SK-MEL-5 (cell line): ENCODE measurements around the gene MRC1. TPM values are rescaled to one million over a fixed set of nuclear protein-coding genes. Genes with fewer than 3 reads are reported as not detected.

Source experiments
- DNase-seq: peaks from one replicate; pipeline ENCODE4 v3.0.0-alpha.2; 2016; ENCODE audit warnings: low read depth, low spot score
- in situ Hi-C: cut with HindIII; loops from 2 replicates; pipeline ENCODE4 v1.10.0; 2016; ENCODE audit warnings: low sequenced_read_pairs, high pct_unique_total_duplicates, low pct_unique_long_range_greater_than_20kb
- polyA plus RNA-seq, 2 experiments: library from polyadenylated mRNA; depleted of rRNA; stranded (reverse); fragments of >200 nt; gene quantifications; 2 replicates each; pipeline ENCODE4 v1.2.3, GENCODE V29; 2015
- total RNA-seq: library from RNA; depleted of rRNA; stranded (reverse); fragments of >200 nt; shearing (Covaris generic); gene quantifications from 2 replicates; pipeline ENCODE4 v1.2.3, GENCODE V29; 2014; rRNA removed

The MRC1 gene
- total RNA-seq, result not detected in 2 replicates
- not detected in 2 replicates for polyA plus RNA-seq (2015; cell fraction: cytosol; rRNA removed)
- polyA plus RNA-seq (2015; cell fraction: nucleus; rRNA removed), result not detected in 2 replicates

DNA sequence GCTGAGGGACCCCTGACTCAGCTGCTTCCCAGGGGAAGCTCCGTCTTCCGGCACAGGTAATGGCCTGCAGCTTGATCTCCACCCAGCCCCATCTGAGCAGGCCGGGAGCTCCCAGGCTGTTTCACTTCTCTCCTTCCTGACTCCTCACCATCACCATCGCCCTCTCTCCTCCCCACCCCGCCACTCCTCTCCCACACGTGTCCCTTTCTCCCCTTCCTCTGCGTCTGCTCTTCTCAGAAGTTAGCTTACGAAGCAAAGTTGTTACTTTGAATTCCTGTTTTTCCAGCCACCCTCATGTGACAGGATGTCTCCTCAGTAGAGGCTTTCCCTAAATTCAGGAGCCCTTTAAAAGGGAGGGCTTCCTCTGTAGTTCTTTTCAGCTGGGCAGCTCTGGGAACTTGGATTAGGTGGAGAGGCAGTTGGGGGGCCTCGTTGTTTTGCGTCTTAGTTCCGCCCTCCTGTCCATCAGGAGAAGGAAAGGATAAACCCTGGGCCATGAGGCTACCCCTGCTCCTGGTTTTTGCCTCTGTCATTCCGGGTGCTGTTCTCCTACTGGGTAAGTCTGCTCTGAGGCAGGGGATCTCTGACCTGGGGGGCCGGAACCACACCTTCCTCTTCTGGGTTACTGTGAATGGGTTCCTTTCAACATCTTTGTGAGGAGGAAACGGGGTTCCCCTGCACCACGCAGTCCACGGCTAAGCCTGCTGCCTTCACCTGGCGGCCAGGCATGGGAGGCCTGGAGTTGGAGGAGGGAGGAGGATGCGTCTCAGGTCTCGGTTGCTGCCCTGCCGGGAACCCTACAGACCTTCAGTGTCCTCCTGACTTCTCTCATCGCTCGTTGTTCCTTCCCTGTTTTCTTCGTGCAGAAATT is at the start of gene MRC1:
TSS of gene MRC1 (plus strand) at position 378 of the 871 bp plus-strand sequence. CDS start at position 496, 118 bp downstream.
- DNase-seq, result no peak
- in situ Hi-C loops, result no loop called here

DNA sequence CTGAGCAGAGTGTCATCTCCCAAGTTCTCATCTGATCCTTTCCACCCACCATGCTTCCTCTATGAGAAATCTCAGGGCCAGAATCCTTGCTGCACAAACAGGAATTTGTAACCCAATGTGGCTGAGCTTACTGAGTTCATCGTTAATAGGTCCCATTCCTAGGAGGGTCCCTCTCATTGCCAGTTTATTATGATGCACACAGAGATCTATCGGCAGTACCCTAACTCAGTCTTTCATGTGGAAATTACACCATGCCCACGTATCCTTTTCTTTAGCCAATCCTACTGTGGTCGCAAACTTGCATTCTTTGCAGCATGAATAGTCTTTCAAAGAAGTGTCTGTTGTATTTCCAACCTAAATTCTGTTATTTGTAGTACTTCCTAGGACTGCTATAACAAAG is 45.0 kb upstream of the MRC1 start:
- in situ Hi-C loops, result no loop called here
- no peak for DNase-seq

GRCh38 chr10:17765602-17766001 is 43.5 kb upstream of the MRC1 start:
- in situ Hi-C loops, result no loop called here
- no peak for DNase-seq

GRCh38 chr10:17766731-17767130 is 42.4 kb upstream of the MRC1 start:
- in situ Hi-C loops, result no loop called here
- DNase-seq, result no peak

DNA sequence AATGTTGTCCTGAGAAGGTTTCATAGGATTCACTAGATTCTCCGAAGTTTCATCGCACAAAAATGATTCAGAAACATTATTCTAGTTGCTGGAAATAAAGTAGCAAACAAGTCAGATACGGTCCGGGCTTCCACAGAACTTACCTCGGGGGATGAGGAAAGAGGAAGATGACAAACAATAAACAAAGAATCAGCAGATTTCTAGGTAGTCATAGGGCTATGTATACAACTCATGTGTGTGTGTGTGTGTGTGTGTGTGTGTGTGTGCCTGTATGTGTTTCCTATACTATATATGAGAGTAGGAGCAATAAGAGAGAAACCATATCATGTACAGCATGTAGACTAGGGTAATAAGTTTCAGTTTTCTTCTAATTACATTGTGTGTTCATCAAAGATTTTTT is 40.7 kb upstream of the MRC1 start:
- in situ Hi-C loops, result no loop called here
- peak; percentile 7 for DNase-seq

GRCh38 chr10:17768957-17769356 is 40.2 kb upstream of the MRC1 start:
- no peak for DNase-seq

GRCh38 chr10:17771017-17771416 is 38.1 kb upstream of the MRC1 start:
- in situ Hi-C loops, result no loop called here
- DNase-seq, result no peak

More at GRCh38 chr10:17768957-17769356, 40.2 kb upstream of the MRC1 start:
- in situ Hi-C loops, result no loop called here

- in situ Hi-C loops, result no loop called here
- DNase-seq, result no peak
These were observed 29.4 kb upstream of the MRC1 start for GRCh38 chr10:17779784-17780183.

GRCh38 chr10:17780727-17781126 is 28.4 kb upstream of the MRC1 start:
- DNase-seq, result no peak
- in situ Hi-C loops, result no loop called here

- DNase-seq, result peak; percentile 7
- in situ Hi-C loops, result no loop called here
These were observed 27.3 kb upstream of the MRC1 start for GRCh38 chr10:17781856-17782255.

DNA sequence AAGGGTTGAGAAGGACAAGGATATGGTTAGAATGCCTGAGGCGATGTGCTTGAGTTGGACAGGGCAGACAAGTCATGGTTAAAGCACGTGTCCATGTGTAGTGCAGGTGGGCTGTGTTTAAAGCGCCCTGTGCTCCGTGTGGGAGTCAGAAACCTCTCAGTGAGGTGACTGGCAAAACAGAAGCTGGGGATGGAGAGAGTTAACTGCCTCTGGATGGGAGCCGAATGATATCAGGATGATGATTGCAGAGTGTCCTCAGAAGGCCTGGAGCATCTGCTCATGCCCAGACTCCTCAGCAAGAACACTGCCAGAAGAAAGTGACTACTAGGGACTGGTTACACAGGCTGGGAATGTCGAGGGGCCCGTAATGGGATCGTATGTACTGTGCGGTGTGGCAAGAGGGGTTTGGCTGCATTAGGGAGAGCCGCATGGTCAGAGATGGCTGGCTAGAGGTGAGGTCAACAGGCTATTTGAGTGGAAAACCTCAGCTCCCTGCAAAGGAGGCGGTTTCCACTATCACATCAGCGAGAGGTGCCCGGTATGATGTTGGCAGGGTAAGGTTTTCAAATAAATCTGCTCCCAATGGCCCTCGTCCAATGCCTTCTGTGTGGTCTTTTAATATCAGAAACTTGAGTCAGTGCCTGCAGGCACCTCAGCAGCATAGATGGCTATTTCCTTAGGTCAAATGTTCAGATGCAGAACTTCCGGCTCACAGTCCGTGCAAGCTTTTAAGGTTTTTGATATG is 26.1 kb upstream of the MRC1 start:
- in situ Hi-C loops, result no loop called here
- no peak for DNase-seq

DNA sequence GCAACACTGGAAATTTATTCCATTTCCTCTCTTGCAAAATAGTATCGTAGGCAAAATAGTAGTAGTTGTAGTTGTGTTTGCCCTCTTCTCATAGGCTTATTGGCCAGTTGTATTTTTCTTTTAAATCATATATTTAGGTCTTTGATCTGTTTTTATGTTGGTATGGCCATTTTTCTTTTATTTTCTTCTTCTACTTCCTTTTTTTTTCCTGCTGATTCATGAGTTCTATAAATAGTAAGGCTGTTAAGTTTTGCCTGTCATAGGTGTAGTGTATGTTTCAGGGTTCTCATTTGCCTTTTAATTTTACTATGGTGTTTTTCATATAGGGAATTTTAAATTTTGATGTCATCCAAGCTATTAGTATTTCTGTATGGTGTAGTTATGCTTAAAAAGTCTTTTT is 25.4 kb upstream of the MRC1 start:
- in situ Hi-C loops, result no loop called here

GRCh38 chr10:17784688-17785087 is 24.5 kb upstream of the MRC1 start:
- DNase-seq, result no peak
- in situ Hi-C loops, result no loop called here

More for the DNA sequence above, 25.4 kb upstream of the MRC1 start:
- DNase-seq, result no peak

DNA sequence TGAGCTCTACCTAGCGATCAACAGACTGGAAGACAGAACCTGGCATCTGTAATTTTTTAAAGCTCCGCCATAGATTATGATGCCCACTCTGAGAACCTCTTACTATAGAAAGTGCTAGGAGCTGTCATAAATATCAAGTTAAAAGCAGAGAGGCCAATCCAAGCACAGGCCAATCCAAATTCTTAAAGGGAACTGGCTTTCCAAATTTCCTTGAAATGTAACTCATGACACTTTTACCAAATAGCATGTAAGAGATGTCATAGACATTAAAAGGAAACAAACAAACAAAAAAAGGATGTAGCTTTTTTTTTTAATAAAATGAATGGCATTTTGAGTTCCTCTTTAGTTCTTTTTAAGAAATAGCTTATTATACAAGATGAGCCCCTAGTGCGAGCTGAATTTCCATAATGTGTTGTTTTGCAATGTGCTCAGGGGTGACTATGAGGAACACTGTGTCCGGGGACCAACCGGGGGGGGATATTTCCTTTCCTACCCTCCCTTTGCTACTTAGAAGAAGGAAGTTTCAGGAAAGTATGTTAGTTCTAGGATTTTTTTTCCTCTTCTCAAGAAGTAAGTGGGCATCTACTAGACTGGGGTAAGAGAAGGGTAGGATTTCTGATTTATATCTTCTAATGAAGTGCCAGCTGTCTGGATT is 23.7 kb upstream of the MRC1 start:
- no peak for DNase-seq
- in situ Hi-C loops, result no loop called here

GRCh38 chr10:17787087-17787961 is 21.8 kb upstream of the MRC1 start:
- in situ Hi-C loops, result no loop called here
- DNase-seq, result no peak

GRCh38 chr10:17788646-17789045 is 20.5 kb upstream of the MRC1 start:
- DNase-seq, result no peak
- in situ Hi-C loops, result no loop called here

DNA sequence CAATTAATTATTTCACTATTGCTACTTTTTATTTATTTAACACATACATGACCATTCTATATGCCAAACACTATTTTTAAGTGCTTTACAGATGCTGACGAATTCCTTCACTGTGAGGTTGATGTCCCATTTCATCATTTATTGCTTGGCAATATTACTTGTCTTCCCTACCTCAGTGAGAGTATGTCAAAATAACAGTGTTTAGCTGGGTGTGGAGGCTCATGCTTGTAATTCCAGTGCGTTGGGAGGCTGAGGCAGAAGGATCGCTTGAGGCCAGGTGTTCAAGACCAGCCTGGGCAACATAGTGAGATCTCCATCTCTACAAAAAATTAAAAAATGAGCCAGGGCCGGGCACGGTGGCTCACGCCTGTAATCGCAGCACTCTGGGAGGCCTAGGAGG is 19.8 kb upstream of the MRC1 start:
- in situ Hi-C loops, result no loop called here
- no peak for DNase-seq
